Suprapubic skin (tissue), 4 donors: ENCODE data around the gene MPDZ. TPM values are rescaled to one million over a fixed set of nuclear protein-coding genes. Genes with fewer than 3 reads are reported as not detected.

Experiments used
- DNase-seq, 2 donors: peaks; one replicate each; pipeline ENCODE4 v3.0.0-alpha.2; 2019; ENCODE audit warnings: low spot score in 2 of 2
- H3K27ac ChIP-seq: fragments of 200-600 bp; sonication (generic); one replicate; pipeline ENCODE4 v1.5.1; 2019
- H3K27me3 ChIP-seq: fragments of 200-600 bp; sonication (generic); one replicate; pipeline ENCODE4 v1.5.1; 2019
- H3K36me3 ChIP-seq: fragments of 200-600 bp; sonication (generic); one replicate; pipeline ENCODE4 v1.5.1; 2019
- H3K4me1 ChIP-seq: fragments of 200-600 bp; sonication (generic); one replicate; pipeline ENCODE4 v1.5.1; 2019
- H3K4me3 ChIP-seq: fragments of 200-600 bp; sonication (generic); one replicate; pipeline ENCODE4 v1.5.1; 2019; ENCODE audit warnings: mild to moderate bottlenecking
- H3K9me3 ChIP-seq: fragments of 200-600 bp; sonication (generic); one replicate; pipeline ENCODE4 v1.5.1; 2019
- CTCF ChIP-seq, 2 donors: fragments of 200-600 bp in 1 of 2; fragments of 450-650 bp in 1 of 2; sonication (generic) in 1 of 2; IDR thresholded peaks; one replicate each; pipeline ENCODE4 v1.5.1; 2016 to 2019; ENCODE audit warnings: antibody characterized with exemption in 2 of 2, mild to moderate bottlenecking in 1 of 2, moderate library complexity in 1 of 2
- EP300 ChIP-seq: sonication (generic); formaldehyde crosslinking; IDR thresholded peaks from one replicate; pipeline ENCODE4 v1.6.1; 2017; ENCODE audit warnings: antibody characterized with exemption
- POLR2A ChIP-seq, 2 donors: fragments of 450-650 bp; IDR thresholded peaks; one replicate each; pipeline ENCODE4 v1.6.1; 2017; ENCODE audit warnings: antibody characterized with exemption in 2 of 2, mild to moderate bottlenecking in 2 of 2, moderate library complexity in 2 of 2
- POLR2AphosphoS5 ChIP-seq, 3 donors: sonication (generic); formaldehyde crosslinking; IDR thresholded peaks; one replicate each; pipeline ENCODE4 v1.6.1; 2017; ENCODE audit warnings: antibody characterized with exemption in 3 of 3
- WGBS: methylation state at CpG from one replicate; pipeline ENCODE4 v1.1.5; 2018; 5-methylcytosine and 5-hydroxymethylcytosine counted together
- total RNA-seq, 4 donors: library from RNA; depleted of rRNA; stranded (reverse); fragments of >200 nt; gene quantifications; one replicate each; pipeline ENCODE4 v1.1.0, GENCODE V29; 2016

MPDZ gene
- total RNA-seq, 4 donors from 2014 or later, result 4.7 to 13.4 (median 9.2) TPM

GRCh38 chr9:13205824-13206223, 73.7 kb downstream of the MPDZ start:
- WGBS, result 74% methylated on average over 3 of the region's 3 CpGs
- no peak for TF ChIP-seq POLR2A (IDR thresholded peaks at IDR 0.05)
- TF ChIP-seq EP300, result no peak
- TF ChIP-seq POLR2AphosphoS5 (IDR thresholded peaks at IDR 0.05), result no peak
- no peak for TF ChIP-seq CTCF (IDR thresholded peaks at IDR 0.05)
- DNase-seq, result no peak

DNA sequence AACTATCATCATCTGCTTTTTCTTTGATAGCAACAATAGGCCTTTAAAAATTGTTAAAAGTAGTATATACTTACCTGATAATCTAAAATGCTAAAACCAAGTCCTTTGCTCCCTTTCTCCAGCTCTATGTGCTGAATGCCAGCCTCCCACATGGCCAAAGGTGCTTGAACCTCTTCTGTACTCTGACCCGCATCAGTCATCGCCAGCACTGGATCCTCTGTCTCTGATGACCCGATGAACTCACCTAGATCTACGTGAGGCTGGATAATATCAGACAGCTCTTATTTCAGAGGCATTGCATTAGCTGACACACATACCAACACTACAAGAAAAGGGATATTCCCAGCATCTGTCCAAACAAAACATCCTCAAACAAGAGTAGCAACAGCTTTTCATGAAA, 89.5 kb downstream of the MPDZ start:
- WGBS, result 68% methylated on average over 4 of the region's 4 CpGs
- TF ChIP-seq POLR2A (IDR thresholded peaks at IDR 0.05) (no peak), CTCF (IDR thresholded peaks at IDR 0.05) (no peak), POLR2AphosphoS5 (IDR thresholded peaks at IDR 0.05) (no peak), EP300 (no peak)

More at GRCh38 chr9:13205824-13206223, 73.7 kb downstream of the MPDZ start:
- Histone ChIP-seq H3K4me3 (no peak overlapping the region), H3K36me3 (peaks cover 7% of the 10 kb centered on the region), H3K27ac (no peak overlapping the region), H3K27me3 (no peaks in the 10 kb centered on the region), H3K9me3 (no peaks in the 10 kb centered on the region), H3K4me1 (no peaks in the 10 kb centered on the region)

GRCh38 chr9:13189362-13189761, 90.1 kb downstream of the MPDZ start:
- TF ChIP-seq POLR2AphosphoS5 (IDR thresholded peaks at IDR 0.05) (no peak), POLR2A (IDR thresholded peaks at IDR 0.05) (no peak), EP300 (no peak), CTCF (IDR thresholded peaks at IDR 0.05) (no peak)
- no peak overlapping the region for H3K27ac ChIP-seq
- DNase-seq, result no peak
- no peaks in the 10 kb centered on the region for H3K4me1 ChIP-seq
- no peaks in the 10 kb centered on the region for H3K9me3 ChIP-seq
- no peak overlapping the region for H3K4me3 ChIP-seq
- peaks cover 8% of the 10 kb centered on the region for H3K36me3 ChIP-seq
- no peaks in the 10 kb centered on the region for H3K27me3 ChIP-seq

More for the DNA sequence above, 89.5 kb downstream of the MPDZ start:
- no peak for DNase-seq
- no peaks in the 10 kb centered on the region for H3K4me1 ChIP-seq
- peaks cover 8% of the 10 kb centered on the region for H3K36me3 ChIP-seq
- H3K27me3 ChIP-seq, result no peaks in the 10 kb centered on the region
- H3K27ac ChIP-seq, result no peak overlapping the region
- H3K9me3 ChIP-seq, result no peaks in the 10 kb centered on the region
- H3K4me3 ChIP-seq, result no peak overlapping the region

- H3K27me3 ChIP-seq, result no peaks in the 10 kb centered on the region
- no peaks in the 10 kb centered on the region for H3K4me1 ChIP-seq
- DNase-seq, result no peak
- no peak overlapping the region for H3K27ac ChIP-seq
- H3K36me3 ChIP-seq, result peaks cover 4% of the 10 kb centered on the region
- H3K4me3 ChIP-seq, result no peak overlapping the region
- no peaks in the 10 kb centered on the region for H3K9me3 ChIP-seq
- no peak for TF ChIP-seq POLR2AphosphoS5 (IDR thresholded peaks at IDR 0.05)
- TF ChIP-seq EP300, result no peak
- no peak for TF ChIP-seq CTCF (IDR thresholded peaks at IDR 0.05)
- 94% methylated on average over 5 of the region's 5 CpGs for WGBS
These were observed 92.7 kb downstream of the MPDZ start for GRCh38 chr9:13186774-13187173.

- Histone ChIP-seq H3K27me3 (no peaks in the 10 kb centered on the region), H3K4me3 (no peak overlapping the region), H3K27ac (no peak overlapping the region), H3K9me3 (no peaks in the 10 kb centered on the region), H3K4me1 (no peaks in the 10 kb centered on the region), H3K36me3 (peaks cover 4% of the 10 kb centered on the region)
- no peak for TF ChIP-seq CTCF (IDR thresholded peaks at IDR 0.05)
- no peak for TF ChIP-seq POLR2A (IDR thresholded peaks at IDR 0.05)
- TF ChIP-seq POLR2AphosphoS5 (IDR thresholded peaks at IDR 0.05), result no peak
- TF ChIP-seq EP300, result no peak
- 86% methylated on average over 1 of the region's 1 CpG for WGBS
- DNase-seq, result no peak
These were observed 93.4 kb downstream of the MPDZ start for GRCh38 chr9:13186091-13186490.
